Memory B cell (primary cell): Measurements from ENCODE around the gene COG5.

Source experiments
- ATAC-seq: fragments of 150-1000 bp; cut with Tn5 transposase; 2 replicates; pipeline ENCODE4 v1.10.0; 2021; ENCODE audit warnings: low read depth, mild to moderate bottlenecking, moderate library complexity
- DNase-seq, 2 donors: peaks; one replicate each; pipeline ENCODE4 v3.0.0; 2022; ENCODE audit warnings: low spot score in 2 of 2
- H3K27ac Mint-ChIP-seq: one replicate; pipeline ENCODE4 v1.8.0; 2022; ENCODE audit warnings: mild to moderate bottlenecking, moderate library complexity, mixed read lengths
- H3K27me3 Mint-ChIP-seq: one replicate; pipeline ENCODE4 v1.8.0; 2022; ENCODE audit warnings: mixed read lengths
- H3K36me3 Mint-ChIP-seq: one replicate; pipeline ENCODE4 v1.8.0; 2022; ENCODE audit warnings: mild to moderate bottlenecking, mixed read lengths
- H3K4me1 Mint-ChIP-seq: one replicate; pipeline ENCODE4 v1.8.0; 2022; ENCODE audit warnings: mixed read lengths
- H3K4me3 Mint-ChIP-seq: one replicate; pipeline ENCODE4 v1.8.0; 2022; ENCODE audit warnings: mild to moderate bottlenecking, moderate library complexity, mixed read lengths
- H3K9me3 Mint-ChIP-seq: one replicate; pipeline ENCODE4 v1.8.0; 2022; ENCODE audit warnings: mixed read lengths

The COG5 gene

GRCh38 chr7:107563775-107564552 lies at the start of gene COG5, which contains the start of gene DUS4L:
TSS of gene COG5 (minus strand) at chr7:107563920. CDS start at chr7:107563896, 24 bp downstream.
TSS of gene DUS4L (plus strand) at chr7:107563971. CDS start at chr7:107567071, 3,100 bp downstream.
- Mint-ChIP-seq H3K36me3 (peaks cover 5% of the 10 kb centered on the region), H3K4me3 (peak within 1 kb of the TSS; percentile 95), H3K4me1 (peaks cover 42% of the 10 kb centered on the region), H3K9me3 (no peaks in the 10 kb centered on the region), H3K27ac (peak within 1 kb of the TSS; percentile 84), H3K27me3 (no peaks in the 10 kb centered on the region)
- peak; percentile 76 to 89 for DNase-seq
- ATAC-seq, result peak; percentile 82

GRCh38 chr7:107613439-107613838 lies 49.7 kb upstream of the COG5 start:
- Mint-ChIP-seq H3K9me3 (no peaks in the 10 kb centered on the region), H3K4me1 (no peaks in the 10 kb centered on the region), H3K27me3 (no peaks in the 10 kb centered on the region), H3K36me3 (peaks cover 18% of the 10 kb centered on the region), H3K27ac (no peak overlapping the region), H3K4me3 (no peak overlapping the region)
- DNase-seq, result no peak
- no peak for ATAC-seq

- Mint-ChIP-seq H3K27ac (no peak overlapping the region), H3K9me3 (no peaks in the 10 kb centered on the region), H3K36me3 (peaks cover 12% of the 10 kb centered on the region), H3K4me3 (no peak overlapping the region), H3K27me3 (no peaks in the 10 kb centered on the region), H3K4me1 (peaks cover 4% of the 10 kb centered on the region)
- ATAC-seq (no peak), DNase-seq (no peak)
Observed at GRCh38 chr7:107610323-107610722, 46.6 kb upstream of the COG5 start.

DNA sequence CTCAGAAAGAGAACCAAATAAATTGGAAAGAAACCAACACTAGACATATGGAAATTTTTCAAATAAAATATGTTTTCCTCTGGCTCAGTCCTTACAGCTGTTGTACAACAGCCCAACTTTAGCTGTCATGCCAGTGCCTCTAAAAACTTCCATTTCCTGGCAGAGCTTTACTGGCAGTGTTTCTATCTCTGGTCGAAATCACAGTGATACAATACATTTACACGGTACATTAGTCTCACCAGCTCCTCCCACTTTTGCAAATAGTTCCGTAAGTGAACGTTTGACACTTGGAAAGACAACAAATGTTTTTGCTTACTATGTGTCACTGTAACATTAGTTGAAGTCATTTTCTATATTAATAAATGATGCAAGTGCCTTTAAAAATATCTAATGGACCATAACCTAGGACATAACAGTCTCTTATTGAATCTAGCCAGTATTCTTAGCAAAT lies 46.1 kb upstream of the COG5 start:
- Mint-ChIP-seq H3K27ac (no peak overlapping the region), H3K4me1 (peaks cover 5% of the 10 kb centered on the region), H3K4me3 (no peak overlapping the region), H3K9me3 (no peaks in the 10 kb centered on the region), H3K36me3 (peaks cover 12% of the 10 kb centered on the region), H3K27me3 (no peaks in the 10 kb centered on the region)
- DNase-seq (no peak), ATAC-seq (no peak)

DNA sequence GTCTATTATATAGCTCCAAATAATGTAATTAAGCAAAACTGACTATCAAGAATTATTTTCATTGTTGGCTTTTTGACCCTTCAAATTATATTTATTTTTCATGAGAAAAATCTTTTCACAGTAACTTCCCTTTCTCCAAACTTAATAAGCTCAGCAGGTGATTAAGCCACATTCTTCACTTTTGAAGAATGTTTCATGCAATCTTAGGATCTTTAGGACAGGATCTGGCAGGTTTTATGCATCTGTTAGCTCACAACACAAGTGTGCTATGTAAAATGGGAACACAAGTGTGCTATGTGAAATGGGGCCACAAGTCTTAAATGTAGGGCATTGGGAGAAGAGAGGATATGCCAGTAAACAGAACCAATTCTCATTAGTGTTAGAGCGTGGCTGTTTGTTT lies 42.6 kb upstream of the COG5 start:
- Mint-ChIP-seq H3K36me3 (peaks cover 9% of the 10 kb centered on the region), H3K4me3 (no peak overlapping the region), H3K27me3 (no peaks in the 10 kb centered on the region), H3K27ac (no peak overlapping the region), H3K9me3 (no peaks in the 10 kb centered on the region), H3K4me1 (peaks cover 5% of the 10 kb centered on the region)
- no peak for DNase-seq
- no peak for ATAC-seq

GRCh38 chr7:107605218-107605815 lies 41.6 kb upstream of the COG5 start:
- peaks cover 5% of the 10 kb centered on the region for H3K4me1 Mint-ChIP-seq
- H3K27ac Mint-ChIP-seq, result no peak overlapping the region
- ATAC-seq (no peak), DNase-seq (no peak)
- peaks cover 9% of the 10 kb centered on the region for H3K36me3 Mint-ChIP-seq
- H3K27me3 Mint-ChIP-seq, result no peaks in the 10 kb centered on the region
- no peak overlapping the region for H3K4me3 Mint-ChIP-seq
- no peaks in the 10 kb centered on the region for H3K9me3 Mint-ChIP-seq

GRCh38 chr7:107600816-107601215 lies 37.1 kb upstream of the COG5 start:
- peaks cover 3% of the 10 kb centered on the region for H3K4me1 Mint-ChIP-seq
- H3K27ac Mint-ChIP-seq, result no peak overlapping the region
- DNase-seq (no peak), ATAC-seq (no peak)
- no peaks in the 10 kb centered on the region for H3K9me3 Mint-ChIP-seq
- H3K36me3 Mint-ChIP-seq, result peaks cover 3% of the 10 kb centered on the region
- no peaks in the 10 kb centered on the region for H3K27me3 Mint-ChIP-seq
- H3K4me3 Mint-ChIP-seq, result no peak overlapping the region

DNA sequence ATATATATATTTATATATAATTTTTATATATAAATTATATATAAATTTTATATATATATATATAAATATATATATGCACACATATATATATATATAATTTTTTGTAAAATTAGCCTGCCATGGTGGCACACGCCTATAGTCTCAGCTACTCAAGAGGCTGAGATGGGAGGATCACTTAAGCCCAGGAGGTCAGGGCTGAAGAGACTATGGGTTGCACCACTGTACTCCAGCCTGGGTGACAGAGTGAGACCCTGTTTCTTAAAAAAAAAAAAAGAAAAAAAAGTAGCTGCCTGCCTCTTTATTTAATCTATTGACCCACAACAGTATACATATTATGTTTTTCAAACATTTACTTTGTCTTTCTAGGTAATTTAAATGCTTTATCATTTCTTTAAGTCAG lies 35.5 kb upstream of the COG5 start:
- Mint-ChIP-seq H3K4me3 (no peak overlapping the region), H3K9me3 (no peaks in the 10 kb centered on the region), H3K36me3 (peaks cover 7% of the 10 kb centered on the region), H3K27ac (no peak overlapping the region), H3K4me1 (no peaks in the 10 kb centered on the region), H3K27me3 (no peaks in the 10 kb centered on the region)
- DNase-seq (no peak), ATAC-seq (no peak)

DNA sequence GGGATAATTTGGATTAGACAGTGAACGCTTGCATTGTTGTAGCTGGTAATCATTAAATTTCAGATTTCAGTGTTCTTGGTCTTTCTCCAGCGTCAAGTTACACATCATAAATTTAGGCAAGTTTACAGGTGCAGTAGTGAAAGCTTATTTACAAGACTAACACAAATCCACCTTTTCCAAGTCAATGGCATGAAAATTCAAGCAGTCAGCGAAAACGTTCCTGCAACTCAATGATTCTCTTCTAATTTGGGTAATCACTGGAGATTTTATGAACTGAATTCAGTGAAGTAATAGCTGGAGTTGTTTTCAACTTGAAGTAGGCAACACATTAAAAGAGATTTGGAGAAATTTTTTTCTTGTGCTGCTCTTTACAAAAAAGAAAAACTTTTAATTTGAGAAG lies 34.2 kb upstream of the COG5 start:
- H3K4me1 Mint-ChIP-seq, result no peaks in the 10 kb centered on the region
- H3K27ac Mint-ChIP-seq, result no peak overlapping the region
- H3K27me3 Mint-ChIP-seq, result no peaks in the 10 kb centered on the region
- no peak for DNase-seq
- ATAC-seq, result no peak
- no peaks in the 10 kb centered on the region for H3K9me3 Mint-ChIP-seq
- H3K36me3 Mint-ChIP-seq, result peaks cover 6% of the 10 kb centered on the region
- no peak overlapping the region for H3K4me3 Mint-ChIP-seq

GRCh38 chr7:107597582-107597916 lies 33.8 kb upstream of the COG5 start:
- no peaks in the 10 kb centered on the region for H3K9me3 Mint-ChIP-seq
- H3K36me3 Mint-ChIP-seq, result peaks cover 6% of the 10 kb centered on the region
- DNase-seq (no peak), ATAC-seq (no peak)
- H3K4me1 Mint-ChIP-seq, result no peaks in the 10 kb centered on the region
- H3K4me3 Mint-ChIP-seq, result no peak overlapping the region
- no peaks in the 10 kb centered on the region for H3K27me3 Mint-ChIP-seq
- no peak overlapping the region for H3K27ac Mint-ChIP-seq

DNA sequence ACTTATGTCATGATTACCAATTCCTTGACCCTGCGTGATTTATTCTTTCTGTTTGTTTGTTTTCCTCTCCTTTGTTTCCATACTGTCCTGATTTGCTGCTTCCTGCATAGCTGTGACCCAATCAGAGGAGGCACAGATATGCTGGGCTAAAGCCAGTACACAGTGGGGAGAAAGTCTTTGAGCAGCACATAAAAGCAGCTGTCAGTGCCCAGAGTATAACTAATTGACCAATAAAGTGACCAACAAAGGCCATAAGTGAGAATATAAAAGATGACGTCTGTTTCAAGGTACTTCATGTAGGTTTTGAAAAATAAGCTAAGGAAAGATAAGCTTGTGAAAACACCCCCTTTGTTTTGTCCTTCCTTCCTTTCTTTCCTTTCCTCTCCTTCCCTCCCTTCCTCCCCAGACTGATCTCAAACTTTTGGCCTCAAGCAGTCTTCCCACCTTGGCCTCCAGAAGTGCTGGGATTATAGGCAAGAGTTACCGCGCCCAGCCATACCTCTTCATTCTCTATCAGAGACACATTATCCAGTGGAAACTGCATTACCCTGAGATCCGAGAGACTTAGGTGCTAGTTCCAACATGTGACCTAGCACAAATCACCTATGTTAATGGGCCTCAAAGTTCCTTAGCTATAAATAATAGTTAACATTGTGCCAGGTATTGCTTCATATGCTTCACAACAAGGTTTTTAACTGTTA lies 33.3 kb upstream of the COG5 start:
- Mint-ChIP-seq H3K4me3 (no peak overlapping the region), H3K27ac (no peak overlapping the region)
- no peak for ATAC-seq

GRCh38 chr7:107594961-107595737 lies 31.4 kb upstream of the COG5 start:
- Mint-ChIP-seq H3K4me3 (no peak overlapping the region), H3K27me3 (no peaks in the 10 kb centered on the region), H3K36me3 (peaks cover 9% of the 10 kb centered on the region), H3K9me3 (no peaks in the 10 kb centered on the region), H3K27ac (no peak overlapping the region), H3K4me1 (peaks cover 3% of the 10 kb centered on the region)
- ATAC-seq, result no peak
- no peak for DNase-seq

More for the DNA sequence above, 33.3 kb upstream of the COG5 start:
- Mint-ChIP-seq H3K9me3 (no peaks in the 10 kb centered on the region), H3K27me3 (no peaks in the 10 kb centered on the region), H3K4me1 (no peaks in the 10 kb centered on the region), H3K36me3 (peaks cover 6% of the 10 kb centered on the region)
- DNase-seq, result no peak

- no peaks in the 10 kb centered on the region for H3K27me3 Mint-ChIP-seq
- ATAC-seq, result no peak
- no peak overlapping the region for H3K4me3 Mint-ChIP-seq
- DNase-seq, result no peak
- H3K9me3 Mint-ChIP-seq, result no peaks in the 10 kb centered on the region
- H3K36me3 Mint-ChIP-seq, result peaks cover 12% of the 10 kb centered on the region
- H3K4me1 Mint-ChIP-seq, result peaks cover 3% of the 10 kb centered on the region
- H3K27ac Mint-ChIP-seq, result no peak overlapping the region
Observed at GRCh38 chr7:107593025-107593410, 29.3 kb upstream of the COG5 start.
